Posterior vena cava (tissue), 2 donors: ENCODE measurements around the gene SH2D6. TPM values are rescaled to one million over a fixed set of nuclear protein-coding genes. Genes with fewer than 3 reads are reported as not detected.
A peak's percentile ranks its signal among the peaks of the same experiment; 100 is the strongest.
"Not testable (repeated sequence)": the region's sequence is repeated elsewhere in the genome, so short reads cannot be mapped to it uniquely, and the experiment has no call there.

Experiments used
- DNase-seq: peaks from one replicate; pipeline ENCODE4 v3.0.0-alpha.2; 2020; ENCODE audit warnings: low spot score
- intact Hi-C, 2 donors: fragments of 100-400 bp; cut with DNase I; formaldehyde crosslinking; loops; one replicate each; pipeline versions ENCODE4 v1.14.1 to v1.14.2; 2022 to 2023
- total RNA-seq, 2 donors: library from RNA; stranded (reverse); fragmentation: NEBNext Ultra II Directional; extraction: Animal tissue kit (Norgen Biotek cat#: 25700); gene quantifications; one replicate each; pipeline ENCODE4 v1.2.1, GENCODE V29; 2021
- donor health status: DM: yes; HTN: yes; CAD: no.
- donor health status: DM: yes; HTN: yes; CAD: no.

The SH2D6 gene
- total RNA-seq, 2 donors from 2014 or later, result not detected

DNA sequence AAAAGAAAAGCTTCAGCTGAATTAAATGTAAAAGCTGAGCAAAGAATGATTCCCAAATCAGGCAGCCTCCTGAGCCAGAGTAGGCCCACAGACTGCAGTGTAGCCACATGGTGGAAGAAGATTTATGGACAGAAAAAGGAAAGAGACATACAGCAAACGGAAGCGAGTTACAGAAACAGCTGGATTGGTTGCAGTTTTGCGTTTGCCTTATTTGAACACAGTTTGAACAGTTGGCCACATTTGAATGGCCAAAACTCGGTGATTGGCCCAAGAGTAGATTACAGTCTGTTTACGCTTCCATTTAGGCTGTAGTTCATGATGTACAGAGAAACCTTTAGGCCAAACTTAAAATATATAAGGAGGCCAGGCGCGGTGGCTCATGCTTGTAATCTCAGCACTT is 35.1 kb downstream of the SH2D6 start:
- intact Hi-C loops, result no loop called here
- DNase-seq, result peak; percentile 31

- intact Hi-C loops, result no loop called here
- DNase-seq, result peak; percentile 24
Measured at GRCh38 chr2:85455552-85456090, 37.1 kb downstream of the SH2D6 start.

DNA sequence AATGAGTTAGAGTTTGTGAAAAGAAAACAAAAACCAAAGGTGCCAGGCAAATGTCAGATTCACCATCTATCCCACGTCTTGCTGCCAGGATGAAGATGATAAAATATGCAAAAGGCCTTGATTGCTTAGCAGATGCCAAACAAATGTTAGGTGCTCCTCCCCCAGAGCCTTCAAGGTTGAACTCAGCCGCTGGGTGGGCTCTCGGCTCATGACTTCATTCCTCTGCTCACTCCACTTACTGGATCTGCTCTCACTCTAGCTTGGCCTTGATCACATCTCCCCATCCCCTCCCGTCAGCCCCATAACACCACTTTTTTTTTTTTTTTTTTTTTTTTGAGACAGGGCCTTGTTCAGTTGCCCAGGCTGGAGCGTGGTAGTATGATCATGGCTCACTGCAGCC is 38.5 kb downstream of the SH2D6 start:
- intact Hi-C loops, result no loop called here
- DNase-seq, result peak; percentile 38

DNA sequence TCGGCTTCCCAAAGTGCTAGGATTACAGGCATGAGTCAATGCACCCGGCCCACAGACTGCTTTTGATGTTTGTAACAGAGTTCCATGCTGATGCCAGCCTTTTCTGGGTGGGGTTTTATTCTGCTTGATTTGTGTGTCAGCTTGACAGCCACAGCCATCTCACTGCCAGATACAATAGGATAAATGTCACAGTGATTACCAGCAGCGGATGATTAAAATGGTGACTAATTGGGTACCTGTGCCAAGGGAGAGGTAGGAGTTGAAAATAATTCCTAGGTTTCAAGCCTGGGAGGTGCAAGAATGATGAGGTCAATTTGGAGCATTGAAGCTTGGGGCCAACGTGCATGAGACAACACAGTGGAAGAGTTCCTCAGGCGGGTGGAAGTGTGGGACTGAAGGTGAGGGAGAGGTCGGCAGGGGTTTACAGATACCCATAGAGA is 39.4 kb downstream of the SH2D6 start:
- intact Hi-C loops, result no loop called here

DNA sequence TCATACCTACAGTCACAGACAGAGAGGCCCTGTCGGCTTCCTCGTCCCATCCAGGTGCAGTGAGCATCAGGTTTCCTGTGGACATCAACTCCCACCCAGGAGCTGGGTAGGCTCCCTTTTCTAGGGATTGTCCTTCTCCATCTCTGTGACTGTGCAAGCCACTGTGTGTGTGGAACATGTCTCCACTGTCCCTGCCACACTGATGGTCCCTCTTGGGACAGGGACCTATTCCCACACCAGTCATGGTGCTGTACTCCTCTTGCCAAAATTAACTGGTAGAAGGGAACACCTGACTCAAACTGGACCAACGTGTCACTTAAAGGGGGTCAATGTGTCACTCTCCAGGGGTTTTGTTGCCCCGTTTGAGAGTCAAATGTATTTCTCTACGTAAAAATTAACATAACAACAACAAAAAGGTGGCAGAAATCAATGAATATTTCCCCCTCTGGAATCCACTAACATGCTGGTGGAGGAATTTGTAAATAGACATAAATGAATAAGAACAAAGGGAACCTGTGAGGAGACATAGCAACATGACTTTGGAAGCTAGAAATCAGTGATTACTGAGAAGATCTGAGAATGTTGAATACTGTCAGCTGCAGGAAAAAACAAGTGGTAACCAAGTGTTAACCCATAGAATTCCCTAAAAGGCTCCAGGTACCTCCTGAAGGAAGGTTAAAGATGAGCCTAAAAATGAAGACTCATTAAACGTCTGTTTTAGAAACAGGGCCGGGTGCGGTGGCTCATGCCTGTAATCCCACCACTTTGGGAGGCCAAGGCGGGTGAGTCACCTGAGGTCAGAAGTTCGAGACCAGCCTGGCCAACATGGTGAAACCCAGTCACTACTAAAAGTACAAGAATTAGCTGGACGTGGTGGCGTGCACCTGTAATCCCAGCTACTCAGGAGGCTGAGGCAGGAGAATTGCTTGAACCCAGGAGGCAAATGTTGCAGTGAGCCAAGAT is 40.4 kb downstream of the SH2D6 start:
- intact Hi-C loops, result no loop called here
- peak; percentile 43 for DNase-seq

More for the DNA sequence above, 39.4 kb downstream of the SH2D6 start:
- DNase-seq, result peak; percentile 35

GRCh38 chr2:85459771-85460170 is 41.3 kb downstream of the SH2D6 start:
- DNase-seq, result peak; percentile 32
- intact Hi-C loops, result loop anchor here in 1 of 2 donors (1.0 kb wide), 1 partner anchor 48 kb away; no protein-coding TSS in a partner anchor

DNA sequence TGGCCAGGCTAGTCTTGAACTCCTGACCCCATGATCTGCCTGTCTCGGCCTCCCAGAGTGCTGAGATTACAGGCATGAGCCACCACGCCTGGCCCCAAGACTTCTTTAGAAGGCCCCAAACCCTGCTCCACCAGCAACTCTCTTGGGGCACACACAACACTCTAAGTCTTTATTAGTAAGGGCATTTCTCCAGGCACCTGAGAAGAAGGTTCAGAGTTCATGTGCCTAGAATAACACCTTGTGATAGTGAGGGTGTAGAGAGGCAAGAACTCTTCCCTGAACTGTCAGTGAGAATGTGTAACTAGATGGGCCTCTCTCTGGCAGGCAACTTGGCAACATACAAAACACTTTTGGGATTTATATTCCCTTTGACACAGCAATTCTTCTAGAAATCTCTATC is 43.8 kb downstream of the SH2D6 start:
- intact Hi-C loops, result no loop called here
- DNase-seq, result peak; percentile 28

DNA sequence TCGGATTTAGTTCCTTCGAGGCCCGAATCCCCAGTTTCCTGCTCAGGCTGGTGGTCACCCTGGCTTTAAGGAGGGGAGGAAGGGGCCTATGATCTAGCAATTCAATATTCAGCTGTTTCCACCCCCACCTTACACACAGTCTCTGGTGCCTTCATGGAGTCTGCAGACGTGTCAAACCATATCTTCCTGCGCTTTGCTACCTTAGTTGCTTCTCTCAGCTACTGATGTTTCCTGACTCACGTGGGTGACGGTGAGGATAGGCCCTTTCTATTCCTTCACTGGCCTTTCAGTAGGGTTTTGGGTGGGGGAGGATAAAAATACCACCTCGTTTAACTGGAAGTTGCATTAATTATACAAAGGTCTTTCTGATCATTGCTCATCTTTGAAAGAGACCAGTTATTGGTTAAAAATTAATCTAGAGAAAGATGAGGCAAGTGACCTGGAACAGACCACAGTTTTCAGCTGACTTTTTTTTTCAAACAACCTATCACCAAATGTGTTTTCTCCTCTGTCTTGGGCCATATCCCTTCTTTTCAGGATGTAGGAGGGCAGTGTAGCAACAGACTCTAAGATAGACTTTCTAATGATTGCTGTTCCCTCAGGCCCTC is 49.7 kb downstream of the SH2D6 start:
- intact Hi-C loops, result no loop called here
- no peak for DNase-seq

- intact Hi-C loops, result no loop called here
- no peak for DNase-seq
Measured at GRCh38 chr2:85468704-85469349, 50.3 kb downstream of the SH2D6 start.

DNA sequence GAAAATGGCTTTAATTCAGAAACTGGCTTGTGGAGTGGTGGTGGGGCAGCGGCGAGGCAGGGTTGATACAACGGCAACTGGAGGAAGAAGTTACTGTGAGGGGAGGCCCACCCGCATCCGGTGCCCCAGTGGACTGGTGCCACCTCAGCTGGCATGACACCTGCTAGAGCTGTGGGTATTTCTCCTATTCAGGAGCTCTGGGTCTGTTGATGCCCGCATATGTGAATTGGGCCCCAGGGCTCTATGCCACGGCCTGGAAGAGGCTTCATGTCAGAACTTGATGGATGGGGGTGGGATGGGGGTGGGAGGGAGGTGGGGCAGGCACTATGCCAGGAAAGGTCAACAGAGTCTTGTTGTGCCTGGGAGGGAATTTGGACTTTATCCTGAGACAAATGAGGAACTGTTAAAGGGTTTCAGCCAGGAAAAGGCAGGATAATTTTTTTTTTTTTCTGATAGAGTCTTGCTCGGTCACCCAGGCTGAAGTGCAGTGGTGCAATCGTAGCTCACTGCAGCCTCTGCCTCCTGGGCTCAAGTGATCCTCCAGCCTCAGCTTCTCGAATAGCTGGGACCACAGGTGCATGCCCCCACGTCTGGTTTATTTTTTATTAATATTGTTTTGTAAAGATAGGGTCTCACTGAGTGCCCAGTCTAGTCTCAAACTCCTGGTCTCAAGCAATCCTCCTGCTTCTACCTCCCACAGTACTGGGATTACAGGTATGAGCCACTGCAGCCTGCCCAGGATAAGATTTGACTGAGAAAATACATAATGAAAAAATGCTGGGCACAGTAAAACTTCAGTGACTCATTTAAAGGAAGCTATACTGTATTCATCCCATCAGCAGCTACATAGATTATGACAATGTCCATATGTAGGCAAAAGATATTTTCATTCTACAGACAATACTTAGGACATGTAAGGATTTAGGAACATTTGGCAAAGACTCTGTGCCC is 52.6 kb downstream of the SH2D6 start:
- intact Hi-C loops, result no loop called here
- DNase-seq, result no peak

DNA sequence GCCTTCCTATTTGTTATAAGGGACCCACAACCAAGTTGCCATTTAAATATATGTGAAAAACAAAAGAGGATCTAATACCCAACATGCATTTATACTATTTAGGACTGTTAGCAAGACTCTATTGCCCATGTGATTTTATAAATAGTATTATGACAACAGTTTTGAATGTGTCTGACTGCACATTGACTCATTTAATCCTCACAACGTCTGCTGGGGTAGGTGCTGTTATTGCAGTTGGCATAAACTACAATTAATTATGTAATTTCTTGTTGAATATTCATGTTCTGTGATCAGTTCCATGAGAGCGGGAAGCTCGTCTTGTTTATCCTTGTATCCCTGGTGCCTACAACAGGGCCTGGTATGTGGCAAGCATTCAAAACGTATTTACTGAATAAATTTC is 53.7 kb downstream of the SH2D6 start:
- DNase-seq, result no peak
- intact Hi-C loops, result no loop called here

DNA sequence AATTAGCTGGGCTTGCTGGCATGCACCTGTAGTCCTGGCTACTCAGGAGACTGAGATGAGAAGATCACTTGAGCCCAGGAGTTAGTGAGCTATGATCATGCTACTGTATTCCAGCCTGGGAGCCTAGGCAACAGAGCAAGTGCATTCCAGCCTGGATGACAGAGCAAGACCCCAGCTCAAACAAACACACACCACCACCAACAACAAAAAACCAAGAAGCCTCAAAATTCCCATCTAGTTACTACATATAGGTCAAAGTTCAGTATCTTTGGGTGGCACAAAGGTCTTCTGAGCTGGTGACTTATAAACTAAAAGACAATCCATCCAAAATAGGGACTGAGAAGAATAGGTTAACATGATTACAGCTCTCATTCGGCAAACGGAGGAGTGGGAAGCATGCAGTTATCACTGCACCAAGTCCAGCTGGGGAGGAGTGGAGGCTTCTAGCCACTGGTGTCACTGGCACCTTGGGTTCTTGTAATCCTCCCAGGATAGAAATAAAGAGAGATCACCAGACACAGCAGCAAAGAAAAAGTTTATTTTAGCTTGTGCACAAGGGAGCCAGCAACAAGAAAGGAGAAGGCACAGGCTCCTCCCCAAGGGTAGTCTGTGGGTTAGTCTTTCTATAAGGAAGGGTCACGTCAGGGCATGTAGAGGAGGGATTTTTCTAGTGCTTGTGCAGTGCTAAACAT is 57.4 kb downstream of the SH2D6 start:
- DNase-seq, result no peak
- intact Hi-C loops, result no loop called here

DNA sequence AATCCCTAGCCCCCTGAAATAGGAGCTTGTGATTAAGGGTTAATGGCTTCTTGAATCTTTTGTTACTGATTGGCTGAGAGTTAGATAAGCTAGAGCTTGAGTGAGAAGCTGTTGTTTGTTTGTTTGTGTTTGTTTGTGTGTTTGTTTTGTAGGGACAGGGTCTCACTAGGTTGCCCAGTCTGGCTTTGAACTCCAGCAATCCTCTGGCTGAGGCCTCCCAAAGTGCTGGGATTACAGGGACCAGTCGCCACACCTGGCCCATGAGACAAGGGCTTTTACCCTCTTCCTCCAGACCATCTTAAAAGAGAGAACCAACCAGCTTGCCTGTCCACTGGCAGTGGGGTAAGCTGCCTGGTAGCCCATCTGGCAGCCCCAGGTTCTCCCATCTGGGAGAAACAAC is 58.1 kb downstream of the SH2D6 start:
- no peak for DNase-seq
- intact Hi-C loops, result no loop called here

GRCh38 chr2:85477884-85478283 is 59.4 kb downstream of the SH2D6 start:
- intact Hi-C loops, result no loop called here

DNA sequence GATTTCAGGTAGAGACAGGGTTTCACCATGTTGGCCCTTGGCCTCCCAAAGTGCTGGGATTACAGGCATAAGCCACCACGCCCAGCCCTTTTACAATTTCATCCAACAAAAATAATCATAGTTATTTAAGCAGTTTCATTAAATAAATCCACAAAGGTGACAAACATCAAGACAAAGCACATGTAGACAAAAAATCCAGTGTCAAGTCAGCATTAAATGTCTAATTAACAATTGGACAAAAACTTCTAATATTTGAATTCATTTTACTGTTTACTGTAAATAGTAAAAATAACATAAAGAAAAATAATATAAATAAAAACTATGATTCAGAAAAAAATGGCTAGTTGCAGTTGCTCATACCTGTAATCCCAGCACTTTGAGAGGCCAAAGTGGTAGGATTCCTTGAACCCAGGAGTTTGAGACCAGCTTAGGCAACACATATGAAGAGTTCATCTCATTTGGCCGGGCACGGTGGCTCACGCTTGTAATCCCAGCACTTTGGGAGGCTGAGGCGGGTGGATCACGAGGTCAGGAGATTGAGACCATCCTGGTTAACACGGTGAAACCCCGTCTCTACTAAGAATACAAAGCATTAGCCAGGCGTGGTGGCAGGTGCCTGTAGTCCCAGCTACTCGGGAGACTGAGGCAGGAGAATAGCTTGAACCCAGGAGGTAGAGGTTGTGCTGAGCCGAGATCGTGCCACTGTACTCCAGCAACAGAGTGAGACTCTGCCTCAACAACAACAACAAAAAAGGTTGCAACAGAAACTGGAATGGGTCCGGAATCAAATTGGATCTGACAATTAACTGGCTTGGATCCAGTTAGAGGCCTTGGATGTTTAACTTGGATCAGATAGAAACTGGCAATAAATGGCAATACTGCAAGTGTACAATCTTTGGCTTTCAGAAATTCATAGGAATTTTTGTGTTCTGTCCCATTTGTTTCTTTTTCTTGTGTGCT is 63.6 kb downstream of the SH2D6 start:
- intact Hi-C loops, result no loop called here
- no peak for DNase-seq

More at GRCh38 chr2:85477884-85478283, 59.4 kb downstream of the SH2D6 start:
- DNase-seq, result no peak

DNA sequence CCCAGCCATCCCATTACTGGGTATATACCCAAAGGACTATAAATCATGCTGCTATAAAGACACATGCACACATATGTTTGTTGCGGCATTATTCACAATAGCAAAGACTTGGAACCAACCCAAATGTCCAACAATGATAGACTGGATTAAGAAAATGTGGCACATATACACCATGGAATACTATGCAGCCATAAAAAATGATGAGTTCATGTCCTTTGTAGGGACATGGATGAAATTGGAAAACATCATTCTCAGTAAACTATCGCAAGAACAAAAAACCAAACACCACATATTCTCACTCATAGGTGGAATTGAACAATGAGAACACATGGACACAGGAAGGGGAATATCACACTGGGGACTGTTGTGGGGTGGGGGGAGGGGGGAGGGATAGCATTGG is 66.1 kb downstream of the SH2D6 start:
- intact Hi-C loops, DNase-seq: not testable (repeated sequence)

DNA sequence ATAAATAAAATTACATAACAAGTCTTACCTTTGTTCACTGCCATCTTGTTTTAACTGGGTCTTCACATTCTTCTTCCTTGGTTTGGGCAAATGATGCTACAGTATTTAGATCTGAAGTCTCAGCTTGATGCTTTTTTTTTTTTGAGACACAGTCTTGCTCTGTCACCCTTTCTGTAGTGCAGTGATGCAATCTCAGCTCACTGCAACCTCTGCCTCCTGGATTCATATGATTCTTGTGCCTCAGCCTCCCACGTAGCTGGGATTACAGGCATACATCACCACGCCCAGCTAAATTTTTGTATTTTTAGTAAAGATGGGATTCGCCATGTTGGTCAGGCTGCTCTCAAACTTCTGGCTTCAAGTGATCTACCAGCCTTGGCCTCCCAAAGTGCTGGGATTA is 67.3 kb downstream of the SH2D6 start:
- intact Hi-C loops, result no loop called here
- no peak for DNase-seq
